GM13976 (cell line): Measurements from ENCODE around the gene UTP25.

Source experiments
- DNase-seq: peaks from one replicate; pipeline ENCODE4 v3.0.0; 2012; ENCODE audit warnings: low spot score
- CTCF ChIP-seq: IDR thresholded peaks from 2 replicates; pipeline ENCODE4 v1.5.1; 2012; ENCODE audit warnings: borderline replicate concordance, mild to moderate bottlenecking; ENCODE audit not compliant: insufficient read depth; ENCODE audit errors: extremely low read depth, missing control alignments, control extremely low read depth
- in situ Hi-C: fragments of 300-500 bp; cut with MboI; formaldehyde crosslinking; loops from one replicate; pipeline ENCODE4 v1.12.0; 2022; ENCODE audit warnings: low sequenced_read_pairs, mixed read lengths, inconsistent platforms; ENCODE audit not compliant: unreplicated experiment

The UTP25 gene

GRCh38 chr1:209849388-209849787 lies 21.6 kb downstream of the UTP25 start:
- in situ Hi-C loops, result no loop called here
- no peak for DNase-seq
- TF ChIP-seq CTCF, result no peak

GRCh38 chr1:209850342-209850979 lies 22.7 kb downstream of the UTP25 start:
- DNase-seq, result peak; percentile 45
- in situ Hi-C loops, result loop anchor here (25.0 kb wide), 1 partner anchor 462 kb away; no protein-coding TSS in a partner anchor
- TF ChIP-seq CTCF, result peak; percentile 49

GRCh38 chr1:209853676-209854075 lies 25.9 kb downstream of the UTP25 start:
- in situ Hi-C loops, result loop anchor here (25.0 kb wide), 1 partner anchor 459 kb away; no protein-coding TSS in a partner anchor
- DNase-seq, result no peak
- TF ChIP-seq CTCF, result no peak

GRCh38 chr1:209854196-209854595 lies 26.4 kb downstream of the UTP25 start:
- in situ Hi-C loops, result loop anchor here (25.0 kb wide), 1 partner anchor 458 kb away; no protein-coding TSS in a partner anchor
- DNase-seq, result no peak
- no peak for TF ChIP-seq CTCF

- DNase-seq, result no peak
- no peak for TF ChIP-seq CTCF
- in situ Hi-C loops, result loop anchor here (25.0 kb wide), 1 partner anchor 457 kb away; no protein-coding TSS in a partner anchor
Observed at GRCh38 chr1:209855006-209855405, 27.2 kb downstream of the UTP25 start.

GRCh38 chr1:209855623-209856022 lies 27.9 kb downstream of the UTP25 start:
- no peak for TF ChIP-seq CTCF
- no peak for DNase-seq
- in situ Hi-C loops, result loop anchor here (25.0 kb wide), 1 partner anchor 457 kb away; no protein-coding TSS in a partner anchor
